ENCODE data around the gene PACRG.

PACRG gene

DNA sequence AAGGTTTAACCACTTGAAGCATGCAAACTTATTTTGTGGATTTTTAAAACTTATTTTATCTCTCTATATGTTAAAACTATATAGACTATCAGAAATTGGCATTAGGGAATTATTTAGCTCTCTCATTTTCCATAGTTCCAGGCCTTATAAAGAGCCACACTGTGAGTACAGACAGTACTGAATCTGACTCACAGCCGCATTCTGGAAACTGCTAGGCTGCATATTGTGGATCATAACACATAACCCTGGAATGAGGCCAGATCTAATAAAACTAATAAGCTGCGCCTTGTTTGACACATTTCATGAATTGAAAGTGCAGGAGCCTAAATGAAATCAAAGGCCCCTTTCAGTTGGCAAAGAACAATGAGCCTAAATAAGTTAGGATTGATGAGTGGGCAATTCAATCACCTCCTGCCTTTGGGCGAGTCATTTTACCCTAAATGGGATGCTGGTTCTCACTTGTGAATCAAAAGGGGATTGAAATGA lies 308.4 kb downstream of the PACRG start:
- Histone ChIP-seq H3K4me1 (ENCODE audit: insufficient read depth, poor library complexity, severe bottlenecking) (no peaks in the 10 kb centered on the region), H3K4me3 (ENCODE audit: severe bottlenecking) (no peak overlapping the region), H3K36me3 (ENCODE audit: low read depth) (no peaks in the 10 kb centered on the region), H3K27ac (ENCODE audit: poor library complexity, severe bottlenecking) (no peak overlapping the region), H3K9me3 (ENCODE audit: severe bottlenecking) (no peaks in the 10 kb centered on the region), H3K27me3 (ENCODE audit: insufficient read depth, poor library complexity, severe bottlenecking) (no peaks in the 10 kb centered on the region)
- TF ChIP-seq, protein P1, sequence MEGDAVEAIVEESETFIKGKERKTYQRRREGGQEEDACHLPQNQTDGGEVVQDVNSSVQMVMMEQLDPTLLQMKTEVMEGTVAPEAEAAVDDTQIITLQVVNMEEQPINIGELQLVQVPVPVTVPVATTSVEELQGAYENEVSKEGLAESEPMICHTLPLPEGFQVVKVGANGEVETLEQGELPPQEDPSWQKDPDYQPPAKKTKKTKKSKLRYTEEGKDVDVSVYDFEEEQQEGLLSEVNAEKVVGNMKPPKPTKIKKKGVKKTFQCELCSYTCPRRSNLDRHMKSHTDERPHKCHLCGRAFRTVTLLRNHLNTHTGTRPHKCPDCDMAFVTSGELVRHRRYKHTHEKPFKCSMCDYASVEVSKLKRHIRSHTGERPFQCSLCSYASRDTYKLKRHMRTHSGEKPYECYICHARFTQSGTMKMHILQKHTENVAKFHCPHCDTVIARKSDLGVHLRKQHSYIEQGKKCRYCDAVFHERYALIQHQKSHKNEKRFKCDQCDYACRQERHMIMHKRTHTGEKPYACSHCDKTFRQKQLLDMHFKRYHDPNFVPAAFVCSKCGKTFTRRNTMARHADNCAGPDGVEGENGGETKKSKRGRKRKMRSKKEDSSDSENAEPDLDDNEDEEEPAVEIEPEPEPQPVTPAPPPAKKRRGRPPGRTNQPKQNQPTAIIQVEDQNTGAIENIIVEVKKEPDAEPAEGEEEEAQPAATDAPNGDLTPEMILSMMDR (IDR thresholded peaks at IDR 0.05; ENCODE audit: poor library complexity, severe bottlenecking): no peak
- no peak for ATAC-seq (ENCODE audit: low read depth)
- DNase-seq (ENCODE audit: low spot score): no peak

- no peaks in the 10 kb centered on the region for H3K9me3 ChIP-seq (ENCODE audit: severe bottlenecking)
- no peaks in the 10 kb centered on the region for H3K27me3 ChIP-seq (ENCODE audit: insufficient read depth, poor library complexity, severe bottlenecking)
- no peak overlapping the region for H3K27ac ChIP-seq (ENCODE audit: poor library complexity, severe bottlenecking)
- DNase-seq (ENCODE audit: low spot score) (no peak), ATAC-seq (ENCODE audit: low read depth) (no peak)
- H3K36me3 ChIP-seq (ENCODE audit: low read depth): no peaks in the 10 kb centered on the region
- TF ChIP-seq, protein P1 (IDR thresholded peaks at IDR 0.05; ENCODE audit: poor library complexity, severe bottlenecking): no peak
- no peak overlapping the region for H3K4me3 ChIP-seq (ENCODE audit: severe bottlenecking)
- no peaks in the 10 kb centered on the region for H3K4me1 ChIP-seq (ENCODE audit: insufficient read depth, poor library complexity, severe bottlenecking)
These were observed 310.5 kb downstream of the PACRG start for GRCh38 chr6:163038317-163038716.

- H3K36me3 ChIP-seq (ENCODE audit: low read depth): no peaks in the 10 kb centered on the region
- peaks cover 2% of the 10 kb centered on the region for H3K9me3 ChIP-seq (ENCODE audit: severe bottlenecking)
- no peak overlapping the region for H3K27ac ChIP-seq (ENCODE audit: poor library complexity, severe bottlenecking)
- H3K4me3 ChIP-seq (ENCODE audit: severe bottlenecking): no peak overlapping the region
- ATAC-seq (ENCODE audit: low read depth) (no peak), DNase-seq (ENCODE audit: low spot score) (no peak)
- no peaks in the 10 kb centered on the region for H3K27me3 ChIP-seq (ENCODE audit: insufficient read depth, poor library complexity, severe bottlenecking)
- TF ChIP-seq, protein P1 (IDR thresholded peaks at IDR 0.05; ENCODE audit: poor library complexity, severe bottlenecking): no peak
- no peaks in the 10 kb centered on the region for H3K4me1 ChIP-seq (ENCODE audit: insufficient read depth, poor library complexity, severe bottlenecking)
These were observed 320.6 kb downstream of the PACRG start for GRCh38 chr6:163048345-163048744.

DNA sequence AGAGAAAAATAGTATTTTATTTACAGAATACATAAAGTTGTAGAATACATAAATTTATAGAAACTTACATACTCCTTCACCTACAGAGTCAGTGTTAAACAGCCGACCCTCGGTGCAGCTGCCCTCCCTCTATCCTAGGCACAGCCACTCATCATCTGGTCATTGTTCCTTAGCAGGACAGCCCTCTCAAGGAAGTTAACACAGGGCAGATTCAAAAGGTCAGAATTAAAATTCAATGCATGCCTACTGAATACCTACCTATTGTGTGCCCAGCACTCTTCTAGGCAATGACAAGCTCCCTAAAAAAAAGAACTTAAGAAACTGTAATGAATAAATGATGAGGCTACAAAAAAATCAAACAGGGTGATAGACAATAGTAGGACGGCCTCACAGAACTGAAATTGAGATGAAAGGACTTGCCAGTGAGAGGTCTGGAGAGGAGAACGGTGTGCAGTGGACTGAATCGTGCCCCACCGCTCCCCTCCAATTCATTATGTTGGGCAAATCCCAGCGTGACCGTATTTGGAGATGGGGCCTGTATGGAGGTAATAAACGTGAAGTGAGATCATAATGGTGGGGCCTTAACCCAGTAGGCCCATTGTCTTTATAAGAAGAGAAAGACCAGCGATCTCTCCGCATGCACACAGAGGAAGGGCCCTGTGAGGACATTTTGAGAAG lies 326.0 kb downstream of the PACRG start:
- TF ChIP-seq, protein P1 (IDR thresholded peaks at IDR 0.05; ENCODE audit: poor library complexity, severe bottlenecking): no peak
- Histone ChIP-seq H3K36me3 (ENCODE audit: low read depth) (no peaks in the 10 kb centered on the region), H3K9me3 (ENCODE audit: severe bottlenecking) (peaks cover 2% of the 10 kb centered on the region), H3K4me3 (ENCODE audit: severe bottlenecking) (no peak overlapping the region), H3K27me3 (ENCODE audit: insufficient read depth, poor library complexity, severe bottlenecking) (no peaks in the 10 kb centered on the region), H3K27ac (ENCODE audit: poor library complexity, severe bottlenecking) (no peak overlapping the region), H3K4me1 (ENCODE audit: insufficient read depth, poor library complexity, severe bottlenecking) (no peaks in the 10 kb centered on the region)
- DNase-seq (ENCODE audit: low spot score) (no peak), ATAC-seq (ENCODE audit: low read depth) (no peak)

- no peak for DNase-seq (ENCODE audit: low spot score)
- Histone ChIP-seq H3K27me3 (ENCODE audit: insufficient read depth, poor library complexity, severe bottlenecking) (no peaks in the 10 kb centered on the region), H3K36me3 (ENCODE audit: low read depth) (no peaks in the 10 kb centered on the region), H3K9me3 (ENCODE audit: severe bottlenecking) (peaks cover 2% of the 10 kb centered on the region), H3K4me1 (ENCODE audit: insufficient read depth, poor library complexity, severe bottlenecking) (no peaks in the 10 kb centered on the region), H3K4me3 (ENCODE audit: severe bottlenecking) (no peak overlapping the region), H3K27ac (ENCODE audit: poor library complexity, severe bottlenecking) (no peak overlapping the region)
- TF ChIP-seq, protein P1 (IDR thresholded peaks at IDR 0.05; ENCODE audit: poor library complexity, severe bottlenecking): no peak
- ATAC-seq (ENCODE audit: low read depth): no peak
These were observed 326.9 kb downstream of the PACRG start for GRCh38 chr6:163054641-163055040.
